Ovary (tissue), 9 donors: ENCODE measurements around the gene SLC16A5. TPM values are rescaled to one million over a fixed set of nuclear protein-coding genes. Genes with fewer than 3 reads are reported as not detected.

ENCODE experiments used
- DNase-seq, 5 donors: peaks; one replicate each; pipeline ENCODE4 v3.0.0-alpha.2; 2019 to 2020
- H3K27ac ChIP-seq, 2 donors: fragments of 200-600 bp; one replicate each; pipeline versions ENCODE4 v1.5.1 to v1.8.0; 2019 to 2022
- H3K27me3 ChIP-seq: fragments of 200-600 bp; one replicate; pipeline ENCODE4 v1.8.0; 2022
- H3K36me3 ChIP-seq: fragments of 200-600 bp; sonication (generic); one replicate; pipeline ENCODE4 v1.5.1; 2019
- H3K4me1 ChIP-seq: one replicate; pipeline ENCODE4 v1.8.1; 2013; ENCODE audit warnings: mild to moderate bottlenecking, moderate library complexity; ENCODE audit not compliant: insufficient read depth
- H3K4me3 ChIP-seq: fragments of 200-600 bp; sonication (generic); one replicate; pipeline ENCODE4 v1.5.1; 2017
- H3K9me3 ChIP-seq, 2 donors: fragments of 200-600 bp in 1 of 2; sonication (generic) in 1 of 2; one replicate each; pipeline versions ENCODE4 v1.5.1 to v1.8.1; 2013 to 2019; ENCODE audit warnings: mild to moderate bottlenecking in 1 of 2, moderate library complexity in 1 of 2
- CTCF ChIP-seq, 3 donors: fragments of 450-650 bp in 2 of 3; fragments of 200-600 bp in 1 of 3; IDR thresholded peaks; one replicate each; pipeline versions ENCODE4 v1.5.1 to v1.8.0; 2016 to 2022; ENCODE audit warnings: antibody characterized with exemption in 3 of 3, mild to moderate bottlenecking in 1 of 3
- EP300 ChIP-seq: sonication (generic); formaldehyde crosslinking; IDR thresholded peaks from one replicate; pipeline ENCODE4 v1.6.1; 2017; ENCODE audit warnings: antibody characterized with exemption
- POLR2A ChIP-seq: fragments of 450-650 bp; IDR thresholded peaks from one replicate; pipeline ENCODE4 v1.6.1; 2017; ENCODE audit warnings: antibody characterized with exemption, mild to moderate bottlenecking, moderate library complexity
- WGBS, 3 donors: extraction: QIAGEN DNeasy Blood & Tissue Kit in 1 of 3; methylation state at CpG; one replicate each; pipeline versions ENCODE4 v1.1.5 to v1.1.7; 2013 to 2017; 5-methylcytosine and 5-hydroxymethylcytosine counted together
- intact Hi-C, 4 donors: fragments of 100-400 bp; cut with DNase I; formaldehyde crosslinking; loops; one replicate each; pipeline versions ENCODE4 v1.11.0 to v1.15.1; 2022 to 2023
- polyA plus RNA-seq, 2 donors: library from polyadenylated mRNA; stranded (reverse); fragments of 200-250 nt in 1 of 2; fragments of 350-450 nt in 1 of 2; fragmentation: Illumina TruSeq in 1 of 2; extraction: RNeasy Lipid Tissue Mini Kit (QIAGEN cat#74804) in 1 of 2; gene quantifications; one replicate each; pipeline ENCODE4 v1.2.3, GENCODE V29; 2013 to 2014
- total RNA-seq, 7 donors: library from RNA; depleted of rRNA in 2 of 7; stranded (reverse); fragments of >200 nt in 2 of 7; fragmentation: NEBNext Ultra II Directional in 3 of 7; extraction: Animal tissue kit (Norgen Biotek cat#: 25700) in 3 of 7; gene quantifications; one replicate each; pipeline versions ENCODE4 v1.1.0 to v1.2.4, GENCODE V29; 2016 to 2023
- donor health status: DM: no; HTN: no; CAD: no; lungs with moderate emphysema.
- donor health status: DM: no; HTN: no; CAD: no.
- donor health status: Bipolar disorder and iron deficiency.
- donor health status: DM: yes; HTN: yes; CAD: no.
- donor health status: DM: no; HTN: no; CAD: no.
- donor health status: DM: yes; HTN: yes; CAD: no.

SLC16A5 gene
- total and polyA plus RNA-seq, 9 donors = 2.0 to 20.6 (median 12.1) TPM

DNA sequence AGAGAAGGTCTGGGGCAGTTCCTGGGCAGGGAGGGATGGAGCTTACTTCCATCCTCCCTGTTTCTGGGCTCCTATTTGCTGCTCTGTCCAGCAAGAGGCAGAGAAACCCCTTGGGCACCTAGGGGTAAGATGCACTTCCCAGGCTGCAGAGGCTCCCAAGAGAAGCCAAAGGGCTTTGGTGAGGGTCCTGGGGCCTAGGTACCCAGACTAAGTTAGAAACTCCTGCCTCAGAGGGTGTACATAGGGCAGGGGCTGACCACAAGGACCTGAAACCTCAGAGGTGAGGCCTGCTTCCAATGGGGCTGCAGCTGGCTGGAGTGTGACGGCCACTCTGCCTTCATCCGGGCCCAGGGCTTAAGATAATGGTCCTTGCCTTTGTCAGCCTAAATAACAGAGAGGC, 20.4 kb downstream of the SLC16A5 start:
- intact Hi-C loops = no loop called here
- 40 to 58% (median 56%) methylated on average over 2 of the region's 2 CpGs for WGBS, 3 donors
- Histone ChIP-seq H3K4me1 (peaks cover 1% of the 10 kb centered on the region), H3K9me3 (no peaks in the 10 kb centered on the region), H3K36me3 (no peaks in the 10 kb centered on the region), H3K27me3 (no peaks in the 10 kb centered on the region), H3K27ac (no peak overlapping the region), H3K4me3 (no peak overlapping the region)
- TF ChIP-seq EP300 (no peak), POLR2A (no peak), CTCF (IDR thresholded peaks at IDR 0.05) (no peak)
- no peak for DNase-seq

GRCh38 chr17:75109046-75109406, 21.3 kb downstream of the SLC16A5 start:
- Histone ChIP-seq H3K27me3 (no peaks in the 10 kb centered on the region), H3K27ac (no peak overlapping the region), H3K4me3 (peak overlapping the region; percentile 72), H3K36me3 (no peaks in the 10 kb centered on the region), H3K9me3 (no peaks in the 10 kb centered on the region), H3K4me1 (peaks cover 1% of the 10 kb centered on the region)
- 2 to 7% (median 3%) methylated on average over 22 of the region's 22 CpGs for WGBS, 3 donors
- no peak for DNase-seq
- intact Hi-C loops = no loop called here
- TF ChIP-seq CTCF (IDR thresholded peaks at IDR 0.05) = no peak
- TF ChIP-seq POLR2A = no peak
- no peak for TF ChIP-seq EP300

- H3K36me3 ChIP-seq = no peaks in the 10 kb centered on the region
- peak; percentile 84 to 94 (median 89) for DNase-seq
- H3K9me3 ChIP-seq = no peaks in the 10 kb centered on the region
- no peaks in the 10 kb centered on the region for H3K27me3 ChIP-seq
- H3K4me3 ChIP-seq = peak within 1 kb of the TSS; percentile 72
- peaks cover 1% of the 10 kb centered on the region for H3K4me1 ChIP-seq
- 0% methylated on average over 68 of the region's 68 CpGs for WGBS, 3 donors
- intact Hi-C loops = loop anchor here in 2 of 4 donors (10.0 kb wide), 2 partner anchors 65 to 95 kb away; partner anchors contain the start of gene NUP85 (in 1 of the 2)
- peak within 1 kb of the TSS in 1 of 2 donors; percentile 22 for H3K27ac ChIP-seq
- TF ChIP-seq EP300 (no peak), CTCF (IDR thresholded peaks at IDR 0.05) (no peak), POLR2A (peak; percentile 32)
Measured at GRCh38 chr17:75109407-75110233, 21.9 kb downstream of the SLC16A5 start, which contains the start of gene ARMC7. Gene ARMC7 (plus strand): TSS chr17:75109969. CDS start chr17:75110289, 320 bp downstream.

GRCh38 chr17:75110234-75110937, 22.6 kb downstream of the SLC16A5 start:
- H3K9me3 ChIP-seq = no peaks in the 10 kb centered on the region
- H3K4me1 ChIP-seq = peaks cover 2% of the 10 kb centered on the region
- intact Hi-C loops = loop anchor here in 2 of 4 donors (10.0 kb wide), 2 partner anchors 64 to 94 kb away; partner anchors contain the start of gene NUP85 (in 1 of the 2)
- WGBS, 3 donors = 20 to 26% (median 25%) methylated on average over 33 to 40 of the region's 40 CpGs
- no peak for TF ChIP-seq EP300
- TF ChIP-seq POLR2A = no peak
- no peak for TF ChIP-seq CTCF (IDR thresholded peaks at IDR 0.05)
- H3K4me3 ChIP-seq = peak overlapping the region; percentile 72
- no peaks in the 10 kb centered on the region for H3K27me3 ChIP-seq
- DNase-seq = no peak
- peak overlapping the region in 1 of 2 donors; percentile 22 for H3K27ac ChIP-seq
- H3K36me3 ChIP-seq = no peaks in the 10 kb centered on the region
